ENCODE data around the gene NPLOC4.

Gene NPLOC4

DNA sequence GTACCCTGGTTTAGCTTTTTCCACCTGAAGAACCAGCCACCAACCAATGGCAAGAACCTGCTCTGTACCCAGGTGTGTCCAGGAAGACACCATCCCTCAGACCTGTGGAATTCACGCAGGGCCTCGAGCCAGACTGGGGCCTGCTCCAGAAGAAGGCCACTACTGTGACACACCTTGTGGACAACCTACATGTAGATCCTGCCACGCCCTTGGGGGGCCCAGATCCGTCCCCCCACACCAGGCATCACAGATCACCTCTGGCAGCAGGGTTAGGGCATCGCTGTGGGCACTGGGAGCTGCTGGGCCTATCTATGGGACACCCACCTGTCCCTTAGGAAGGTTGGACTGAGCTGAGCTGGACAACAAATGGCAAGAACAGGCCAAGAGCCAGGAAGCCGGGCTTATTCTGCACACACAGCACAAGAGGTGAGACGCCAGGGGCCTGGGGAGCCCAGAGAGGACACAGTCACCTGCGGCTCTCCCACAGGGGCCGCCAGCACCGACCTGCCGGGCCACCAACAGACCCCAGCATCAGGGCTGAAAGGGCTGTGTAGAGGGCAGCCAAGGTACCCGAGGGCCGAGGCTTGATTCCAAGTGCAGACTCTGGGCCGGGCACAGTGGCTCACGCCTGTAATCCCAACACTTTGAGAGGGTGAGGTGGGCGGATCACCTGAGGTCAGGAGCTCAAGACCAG is 92.5 kb downstream of the NPLOC4 start:
- H3K27me3 ChIP-seq (ENCODE audit: control insufficient read depth in 1 of 2, insufficient read depth in 2 of 2, low read length in 2 of 2): no peaks in the 10 kb centered on the region
- no peak overlapping the region for H3K27ac ChIP-seq (ENCODE audit: low read length)
- peaks cover 19 to 51% of the 10 kb centered on the region in 2 donors for H3K36me3 ChIP-seq (ENCODE audit: control insufficient read depth in 2 of 2, insufficient read depth in 2 of 2, low read length in 2 of 2)
- no peaks in the 10 kb centered on the region for H3K4me1 ChIP-seq (ENCODE audit: control insufficient read depth, insufficient read depth, low read length)
- H3K4me3 ChIP-seq (ENCODE audit: low read length in 2 of 2): no peak overlapping the region
- no peaks in the 10 kb centered on the region for H3K9me3 ChIP-seq (ENCODE audit: control insufficient read depth in 2 of 2, low read length in 2 of 2)
- H3K9ac ChIP-seq (ENCODE audit: low read length in 2 of 2): no peak overlapping the region

- Histone ChIP-seq H3K27ac (ENCODE audit: low read length) (no peak overlapping the region), H3K36me3 (ENCODE audit: control insufficient read depth in 2 of 2, insufficient read depth in 2 of 2, low read length in 2 of 2) (peaks cover 19 to 48% of the 10 kb centered on the region in 2 donors), H3K4me1 (ENCODE audit: control insufficient read depth, insufficient read depth, low read length) (no peaks in the 10 kb centered on the region), H3K9me3 (ENCODE audit: control insufficient read depth in 2 of 2, low read length in 2 of 2) (no peaks in the 10 kb centered on the region), H3K27me3 (ENCODE audit: control insufficient read depth in 1 of 2, insufficient read depth in 2 of 2, low read length in 2 of 2) (no peaks in the 10 kb centered on the region), H3K4me3 (ENCODE audit: low read length in 2 of 2) (no peak overlapping the region), H3K9ac (ENCODE audit: low read length in 2 of 2) (no peak overlapping the region)
Observed at GRCh38 chr17:81543756-81544155, 93.2 kb downstream of the NPLOC4 start.

DNA sequence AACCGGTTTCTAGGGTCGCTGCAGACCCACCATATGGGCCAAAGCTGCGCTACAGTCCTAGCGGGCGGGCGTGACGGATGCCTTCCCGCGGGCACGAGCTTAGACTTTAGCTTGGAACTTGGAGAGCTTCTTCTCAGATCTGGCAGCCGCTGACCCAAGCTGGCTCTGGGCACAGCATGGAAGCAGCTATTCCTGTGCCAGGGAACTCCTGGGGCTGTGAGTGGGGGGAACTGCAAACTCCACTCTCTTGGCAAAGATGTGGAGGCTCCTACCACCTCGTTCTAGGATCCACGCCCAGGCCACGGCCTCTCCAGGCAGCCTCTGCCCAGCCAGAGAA is 93.6 kb downstream of the NPLOC4 start:
- H3K9me3 ChIP-seq (ENCODE audit: control insufficient read depth in 2 of 2, low read length in 2 of 2): no peaks in the 10 kb centered on the region
- no peaks in the 10 kb centered on the region for H3K4me1 ChIP-seq (ENCODE audit: control insufficient read depth, insufficient read depth, low read length)
- no peak overlapping the region for H3K4me3 ChIP-seq (ENCODE audit: low read length in 2 of 2)
- H3K9ac ChIP-seq (ENCODE audit: low read length in 2 of 2): no peak overlapping the region
- H3K27ac ChIP-seq (ENCODE audit: low read length): no peak overlapping the region
- no peaks in the 10 kb centered on the region for H3K27me3 ChIP-seq (ENCODE audit: control insufficient read depth in 1 of 2, insufficient read depth in 2 of 2, low read length in 2 of 2)
- peaks cover 19 to 48% of the 10 kb centered on the region in 2 donors for H3K36me3 ChIP-seq (ENCODE audit: control insufficient read depth in 2 of 2, insufficient read depth in 2 of 2, low read length in 2 of 2)

- Histone ChIP-seq H3K4me1 (ENCODE audit: control insufficient read depth, insufficient read depth, low read length) (peaks cover under 1% of the 10 kb centered on the region), H3K27me3 (ENCODE audit: control insufficient read depth in 1 of 2, insufficient read depth in 2 of 2, low read length in 2 of 2) (peaks cover 4 to 5% of the 10 kb centered on the region in 2 donors), H3K27ac (ENCODE audit: low read length) (no peak overlapping the region), H3K9me3 (ENCODE audit: control insufficient read depth in 2 of 2, low read length in 2 of 2) (no peaks in the 10 kb centered on the region), H3K36me3 (ENCODE audit: control insufficient read depth in 2 of 2, insufficient read depth in 2 of 2, low read length in 2 of 2) (peaks cover 19 to 47% of the 10 kb centered on the region in 2 donors), H3K9ac (ENCODE audit: low read length in 2 of 2) (no peak overlapping the region), H3K4me3 (ENCODE audit: low read length in 2 of 2) (no peak overlapping the region)
Observed at GRCh38 chr17:81542431-81543338, 94.2 kb downstream of the NPLOC4 start.

DNA sequence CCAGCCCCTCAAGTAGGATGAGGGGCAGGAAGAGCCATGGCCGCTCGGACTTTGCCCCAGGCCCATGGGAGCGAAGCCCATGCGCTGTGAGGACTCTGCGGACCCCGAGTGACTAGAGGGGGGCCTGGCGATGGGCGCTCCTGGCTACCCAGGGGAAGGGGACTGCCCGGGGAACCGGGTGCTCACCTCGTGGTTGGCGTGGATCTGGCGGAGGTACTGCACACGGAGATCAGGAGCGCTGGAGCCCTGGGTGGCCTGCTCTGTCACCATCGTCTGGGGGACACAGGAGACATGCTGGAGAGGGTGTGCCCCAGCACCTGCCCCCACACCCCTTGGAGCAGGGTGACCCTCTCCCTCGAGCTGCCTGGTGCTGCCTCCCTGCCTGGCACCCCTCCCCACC is 95.8 kb downstream of the NPLOC4 start:
- peaks cover 12% of the 10 kb centered on the region for H3K4me1 ChIP-seq (ENCODE audit: control insufficient read depth, insufficient read depth, low read length)
- no peaks in the 10 kb centered on the region for H3K9me3 ChIP-seq (ENCODE audit: control insufficient read depth in 2 of 2, low read length in 2 of 2)
- H3K4me3 ChIP-seq (ENCODE audit: low read length in 2 of 2): no peak overlapping the region
- H3K27ac ChIP-seq (ENCODE audit: low read length): no peak overlapping the region
- peaks cover 10 to 36% of the 10 kb centered on the region in 2 donors for H3K36me3 ChIP-seq (ENCODE audit: control insufficient read depth in 2 of 2, insufficient read depth in 2 of 2, low read length in 2 of 2)
- H3K27me3 ChIP-seq (ENCODE audit: control insufficient read depth in 1 of 2, insufficient read depth in 2 of 2, low read length in 2 of 2): peaks cover 13 to 19% of the 10 kb centered on the region in 2 donors
- no peak overlapping the region for H3K9ac ChIP-seq (ENCODE audit: low read length in 2 of 2)

GRCh38 chr17:81540676-81541027 is 96.3 kb downstream of the NPLOC4 start:
- H3K27ac ChIP-seq (ENCODE audit: low read length): no peak overlapping the region
- H3K27me3 ChIP-seq (ENCODE audit: control insufficient read depth in 1 of 2, insufficient read depth in 2 of 2, low read length in 2 of 2): peaks cover 18 to 24% of the 10 kb centered on the region in 2 donors
- no peaks in the 10 kb centered on the region for H3K9me3 ChIP-seq (ENCODE audit: control insufficient read depth in 2 of 2, low read length in 2 of 2)
- H3K36me3 ChIP-seq (ENCODE audit: control insufficient read depth in 2 of 2, insufficient read depth in 2 of 2, low read length in 2 of 2): peaks cover 5 to 32% of the 10 kb centered on the region in 2 donors
- no peak overlapping the region for H3K4me3 ChIP-seq (ENCODE audit: low read length in 2 of 2)
- H3K4me1 ChIP-seq (ENCODE audit: control insufficient read depth, insufficient read depth, low read length): peaks cover 12% of the 10 kb centered on the region
- no peak overlapping the region for H3K9ac ChIP-seq (ENCODE audit: low read length in 2 of 2)

DNA sequence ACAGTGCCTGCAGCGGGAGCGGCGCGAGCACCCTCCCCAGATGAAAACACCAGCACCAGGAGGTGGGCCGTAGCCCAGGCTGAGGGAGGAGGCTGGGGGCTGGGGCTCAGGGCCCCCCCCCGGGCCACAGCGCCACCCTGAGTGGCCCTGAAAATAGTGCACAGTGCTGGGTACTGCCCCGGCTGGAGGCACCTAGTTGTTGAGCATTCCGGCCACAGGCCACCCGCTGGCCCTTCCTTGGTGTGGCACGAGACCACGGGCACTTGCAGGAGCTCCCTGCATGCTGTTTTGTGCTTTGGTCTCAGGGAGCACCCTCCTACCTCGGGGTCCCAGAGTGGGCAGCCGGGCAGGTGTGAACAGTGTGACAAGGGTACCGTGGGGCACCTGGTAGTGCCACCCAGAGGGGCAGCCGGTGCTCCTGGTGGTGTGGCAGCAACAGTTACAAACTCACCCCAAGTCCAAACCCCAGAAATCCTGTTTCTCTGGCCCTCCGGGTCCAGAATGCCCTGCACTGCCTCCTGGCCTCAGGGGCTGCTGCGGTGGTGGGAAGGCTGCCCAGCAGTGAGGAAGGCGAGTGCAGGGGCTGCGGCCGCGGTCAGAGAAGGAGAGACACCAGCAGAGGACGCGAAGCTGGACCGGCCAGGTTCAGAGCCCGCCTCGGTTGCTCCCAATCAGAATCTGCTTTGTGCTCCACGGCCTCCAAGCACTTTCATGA is 96.8 kb downstream of the NPLOC4 start:
- H3K36me3 ChIP-seq (ENCODE audit: control insufficient read depth in 2 of 2, insufficient read depth in 2 of 2, low read length in 2 of 2): peaks cover 4 to 29% of the 10 kb centered on the region in 2 donors
- H3K27me3 ChIP-seq (ENCODE audit: control insufficient read depth in 1 of 2, insufficient read depth in 2 of 2, low read length in 2 of 2): peaks cover 18 to 24% of the 10 kb centered on the region in 2 donors
- H3K9me3 ChIP-seq (ENCODE audit: control insufficient read depth in 2 of 2, low read length in 2 of 2): no peaks in the 10 kb centered on the region
- H3K4me1 ChIP-seq (ENCODE audit: control insufficient read depth, insufficient read depth, low read length): peaks cover 12% of the 10 kb centered on the region
- H3K4me3 ChIP-seq (ENCODE audit: low read length in 2 of 2): no peak overlapping the region
- no peak overlapping the region for H3K9ac ChIP-seq (ENCODE audit: low read length in 2 of 2)
- no peak overlapping the region for H3K27ac ChIP-seq (ENCODE audit: low read length)

GRCh38 chr17:81539571-81539900 is 97.4 kb downstream of the NPLOC4 start:
- H3K27me3 ChIP-seq (ENCODE audit: control insufficient read depth in 1 of 2, insufficient read depth in 2 of 2, low read length in 2 of 2): peaks cover 22 to 29% of the 10 kb centered on the region in 2 donors
- H3K36me3 ChIP-seq (ENCODE audit: control insufficient read depth in 2 of 2, insufficient read depth in 2 of 2, low read length in 2 of 2): peaks cover 4 to 25% of the 10 kb centered on the region in 2 donors

GRCh38 chr17:81538651-81539570 is 98.0 kb downstream of the NPLOC4 start:
- H3K9ac ChIP-seq (ENCODE audit: low read length in 2 of 2): no peak overlapping the region
- peaks cover 4 to 19% of the 10 kb centered on the region in 2 donors for H3K36me3 ChIP-seq (ENCODE audit: control insufficient read depth in 2 of 2, insufficient read depth in 2 of 2, low read length in 2 of 2)
- H3K4me1 ChIP-seq (ENCODE audit: control insufficient read depth, insufficient read depth, low read length): peaks cover 12% of the 10 kb centered on the region
- H3K4me3 ChIP-seq (ENCODE audit: low read length in 2 of 2): no peak overlapping the region
- peaks cover 24 to 36% of the 10 kb centered on the region in 2 donors for H3K27me3 ChIP-seq (ENCODE audit: control insufficient read depth in 1 of 2, insufficient read depth in 2 of 2, low read length in 2 of 2)
- no peak overlapping the region for H3K27ac ChIP-seq (ENCODE audit: low read length)
- H3K9me3 ChIP-seq (ENCODE audit: control insufficient read depth in 2 of 2, low read length in 2 of 2): no peaks in the 10 kb centered on the region

More at GRCh38 chr17:81539571-81539900, 97.4 kb downstream of the NPLOC4 start:
- Histone ChIP-seq H3K9me3 (ENCODE audit: control insufficient read depth in 2 of 2, low read length in 2 of 2) (no peaks in the 10 kb centered on the region), H3K4me1 (ENCODE audit: control insufficient read depth, insufficient read depth, low read length) (peaks cover 12% of the 10 kb centered on the region), H3K9ac (ENCODE audit: low read length in 2 of 2) (no peak overlapping the region), H3K4me3 (ENCODE audit: low read length in 2 of 2) (no peak overlapping the region), H3K27ac (ENCODE audit: low read length) (no peak overlapping the region)

Data from stomach smooth muscle (tissue), 2 donors.